Right kidney (tissue), 1 donor: ENCODE data around the gene SPRED1.
A peak's percentile ranks its signal among the peaks of the same experiment; 100 is the strongest.
"Not testable (repeated sequence)": the region's sequence is repeated elsewhere in the genome, so short reads cannot be mapped to it uniquely, and the experiment has no call there.

Source experiments
- DNase-seq: peaks from one replicate; pipeline ENCODE4 v3.0.0-alpha.2; 2016

The SPRED1 gene

GRCh38 chr15:38229705-38230310, 22.8 kb upstream of the SPRED1 start:
- DNase-seq = no peak

GRCh38 chr15:38231436-38231835, 21.2 kb upstream of the SPRED1 start:
- DNase-seq = no peak

- DNase-seq = not testable (repeated sequence)
Measured at GRCh38 chr15:38237021-38237420, 15.6 kb upstream of the SPRED1 start.

- DNase-seq = no peak
Measured at GRCh38 chr15:38238311-38238710, 14.3 kb upstream of the SPRED1 start.

- no peak for DNase-seq
Measured at GRCh38 chr15:38242055-38242454, 10.6 kb upstream of the SPRED1 start.

GRCh38 chr15:38243278-38244055, 9.2 kb upstream of the SPRED1 start:
- DNase-seq = no peak

- no peak for DNase-seq
Measured at GRCh38 chr15:38247336-38247735, 5.3 kb upstream of the SPRED1 start.

- peak; percentile 66 for DNase-seq
Measured at GRCh38 chr15:38253351-38253781, 730 bp downstream of the SPRED1 start.

GRCh38 chr15:38254051-38254883, 1.6 kb downstream of the SPRED1 start:
- DNase-seq = peak; percentile 57

GRCh38 chr15:38255690-38256089, 3.1 kb downstream of the SPRED1 start:
- DNase-seq = no peak

- no peak for DNase-seq
Measured at GRCh38 chr15:38257676-38258075, 5.0 kb downstream of the SPRED1 start.

- DNase-seq = no peak
Measured at GRCh38 chr15:38259134-38259533, 6.5 kb downstream of the SPRED1 start.

GRCh38 chr15:38260077-38260476, 7.4 kb downstream of the SPRED1 start:
- DNase-seq = no peak

GRCh38 chr15:38263251-38263650, 10.6 kb downstream of the SPRED1 start:
- DNase-seq = no peak

- no peak for DNase-seq
Measured at GRCh38 chr15:38263996-38264395, 11.4 kb downstream of the SPRED1 start.

GRCh38 chr15:38266247-38266986, 13.8 kb downstream of the SPRED1 start:
- no peak for DNase-seq

- no peak for DNase-seq
Measured at GRCh38 chr15:38267421-38268022, 14.9 kb downstream of the SPRED1 start.

GRCh38 chr15:38271144-38271543, 18.5 kb downstream of the SPRED1 start:
- no peak for DNase-seq

GRCh38 chr15:38271895-38272294, 19.3 kb downstream of the SPRED1 start:
- no peak for DNase-seq

GRCh38 chr15:38272431-38272830, 19.8 kb downstream of the SPRED1 start:
- DNase-seq = not testable (repeated sequence)

GRCh38 chr15:38274135-38274534, 21.5 kb downstream of the SPRED1 start:
- DNase-seq = no peak

- no peak for DNase-seq
Measured at GRCh38 chr15:38275959-38276358, 23.3 kb downstream of the SPRED1 start.
